Measurements from ENCODE around the gene TSPAN18. TPM values are rescaled to one million over a fixed set of nuclear protein-coding genes. Genes with fewer than 3 reads are reported as not detected.

TSPAN18 gene
- total RNA-seq, 2 donors from 2014 or later, result 3.1 to 10.8 TPM

DNA sequence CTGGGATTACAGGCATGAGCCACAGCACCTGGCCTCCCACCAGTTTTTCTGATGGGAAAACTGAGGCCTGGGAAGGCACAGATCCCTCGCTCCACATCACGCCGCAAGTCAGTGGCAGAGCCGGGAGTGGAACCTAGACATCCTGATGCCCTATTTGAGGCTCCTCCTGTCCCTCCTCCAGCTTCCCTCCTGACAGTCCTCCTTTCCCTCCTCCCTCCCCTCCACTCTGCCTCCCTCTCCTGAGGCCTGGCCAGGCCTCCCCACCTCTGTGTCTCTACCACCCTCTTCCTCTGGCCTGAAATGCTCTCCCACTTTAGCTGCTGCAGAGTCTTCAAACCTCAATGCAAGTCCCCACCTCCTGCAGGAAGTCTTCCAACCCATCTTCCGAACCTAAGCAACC lies 237.2 kb downstream of the TSPAN18 start:
- DNase-seq (no peak), ATAC-seq (no peak)
- intact Hi-C loops (cut with DNase I, micrococcal nuclease), result no loop called here

DNA sequence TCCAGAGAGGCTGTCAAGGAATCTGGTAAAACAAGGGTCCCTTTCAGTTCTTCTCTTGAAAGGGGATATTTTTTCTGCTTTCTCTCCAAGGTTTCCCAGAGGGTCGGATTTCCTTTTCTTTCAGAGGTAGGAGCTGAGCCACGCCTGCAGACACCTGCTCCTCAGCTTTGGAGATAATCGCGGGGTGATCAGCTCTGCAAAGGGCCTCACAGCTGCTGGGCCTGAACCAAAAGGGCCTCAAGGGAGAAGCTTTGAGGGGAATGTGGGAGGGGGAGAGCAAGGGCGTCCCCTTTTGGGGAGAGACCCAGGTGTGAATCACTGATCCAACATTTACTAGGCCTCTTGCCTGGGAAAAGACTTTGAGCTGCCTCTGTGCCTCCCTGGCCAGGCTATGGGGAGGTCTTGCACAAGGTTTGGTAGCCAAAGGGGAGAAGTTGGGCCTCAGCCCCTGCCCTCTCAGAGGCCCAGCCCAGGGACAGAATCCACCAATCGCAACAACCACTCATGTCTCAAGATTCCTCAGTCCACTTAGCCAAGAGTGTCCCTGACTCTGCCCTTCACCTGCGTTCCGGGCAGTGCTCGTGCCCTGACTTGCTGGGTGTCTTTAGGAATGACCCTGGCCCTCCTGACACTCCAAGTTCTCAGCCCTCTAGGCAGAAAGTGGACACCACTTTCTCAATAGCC lies 237.9 kb downstream of the TSPAN18 start:
- intact Hi-C loops (cut with DNase I, micrococcal nuclease), result no loop called here
- ATAC-seq (no peak), DNase-seq (no peak)

DNA sequence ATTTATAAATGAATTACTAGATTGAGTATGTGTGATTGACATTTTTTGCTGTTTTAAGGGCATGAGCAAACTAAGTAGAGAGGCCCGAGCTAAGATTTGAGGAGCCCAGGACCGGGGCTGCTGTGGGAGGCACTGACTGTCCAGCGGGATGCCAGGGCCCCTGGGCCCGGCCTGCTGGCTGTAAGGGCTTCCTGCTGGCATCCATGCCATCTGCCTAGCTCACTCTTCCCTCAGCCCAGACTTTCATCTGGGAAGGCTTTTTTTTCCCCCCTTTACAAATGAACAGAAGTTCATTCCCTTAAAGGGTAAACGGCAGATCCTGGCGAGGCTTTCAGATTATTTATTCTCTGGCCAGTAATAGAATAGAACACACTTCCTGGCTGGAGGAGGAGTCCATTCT lies 239.9 kb downstream of the TSPAN18 start:
- no peak for DNase-seq
- intact Hi-C loops (cut with DNase I, micrococcal nuclease), result no loop called here
- no peak for ATAC-seq

DNA sequence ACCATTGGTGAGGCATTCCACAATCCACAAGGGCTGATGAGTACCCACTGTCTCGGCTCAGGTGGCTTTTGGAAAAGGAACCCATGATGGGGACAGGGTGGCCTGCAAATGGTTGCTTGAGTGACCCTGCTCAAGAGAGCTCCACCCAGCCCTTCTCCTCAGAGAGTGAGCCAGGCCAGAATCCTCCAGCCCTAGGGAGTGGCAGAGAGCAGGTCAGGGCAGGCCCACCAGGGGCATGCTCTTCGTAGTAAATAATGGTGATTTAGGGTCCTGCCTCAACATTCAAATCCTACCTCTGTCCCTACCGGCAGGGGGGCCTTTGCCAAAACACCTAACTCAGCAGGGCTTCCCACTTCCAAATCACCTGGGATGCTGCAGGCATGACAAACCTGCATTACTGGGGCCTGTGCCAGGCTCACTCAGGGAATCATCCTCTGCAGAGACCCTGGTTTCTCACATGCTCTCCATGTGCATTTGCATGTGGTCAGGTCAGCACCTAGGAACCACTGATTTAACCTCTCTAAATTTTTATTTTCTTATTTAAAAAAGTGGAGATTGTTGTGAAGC lies 241.3 kb downstream of the TSPAN18 start:
- ATAC-seq, result no peak
- intact Hi-C loops (cut with DNase I, micrococcal nuclease), result no loop called here
- DNase-seq, result no peak

DNA sequence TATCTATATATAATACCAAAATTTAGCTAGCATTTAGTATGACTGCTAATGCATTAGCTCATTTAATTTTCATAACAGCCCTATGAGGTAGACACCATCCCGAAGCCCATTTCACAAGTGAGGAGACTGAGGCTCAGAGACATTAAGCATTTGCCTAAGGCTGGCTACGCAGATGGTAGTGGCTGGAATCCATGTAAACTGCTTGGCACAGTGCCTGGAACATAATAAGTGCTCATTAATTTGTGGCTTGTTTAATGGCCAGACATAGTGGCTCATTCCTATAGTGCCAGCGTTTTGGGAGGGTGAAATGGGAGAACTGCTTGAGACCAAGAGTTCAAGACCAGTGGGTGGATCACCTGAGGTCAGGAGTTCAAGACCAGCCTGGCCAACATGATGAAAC lies 241.7 kb downstream of the TSPAN18 start:
- DNase-seq, result no peak
- no peak for ATAC-seq
- intact Hi-C loops (cut with DNase I, micrococcal nuclease), result no loop called here

DNA sequence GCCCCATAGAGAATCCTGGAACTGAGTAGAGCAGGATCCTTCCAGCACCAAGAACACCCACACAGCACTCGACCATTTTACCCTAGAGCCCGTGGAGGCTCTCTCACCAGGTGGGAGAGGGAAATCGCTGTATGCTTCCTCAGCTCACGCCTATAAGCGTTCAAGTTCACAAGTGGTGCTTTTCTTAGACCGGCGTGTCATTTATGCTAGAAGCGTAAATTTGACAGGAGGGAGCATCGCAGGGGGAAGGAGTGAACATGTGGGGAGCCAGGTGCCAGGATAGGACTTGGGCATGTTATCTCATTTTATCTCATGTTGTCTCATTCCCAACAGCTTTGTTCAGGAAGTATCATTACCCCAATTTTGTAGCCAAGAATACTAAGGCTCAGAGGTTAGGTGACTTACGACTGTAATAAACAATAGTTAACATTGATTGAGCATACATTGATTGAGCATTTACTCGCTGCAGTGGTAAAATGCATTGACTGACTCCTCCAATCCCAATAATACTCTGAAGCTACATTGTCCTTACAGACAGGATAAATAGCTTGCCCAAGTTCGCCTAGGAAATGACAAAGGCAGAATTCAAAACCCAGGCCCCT lies 243.0 kb downstream of the TSPAN18 start:
- peak; percentile 68 for ATAC-seq
- DNase-seq, result no peak
- intact Hi-C loops (cut with DNase I, micrococcal nuclease), result no loop called here

DNA sequence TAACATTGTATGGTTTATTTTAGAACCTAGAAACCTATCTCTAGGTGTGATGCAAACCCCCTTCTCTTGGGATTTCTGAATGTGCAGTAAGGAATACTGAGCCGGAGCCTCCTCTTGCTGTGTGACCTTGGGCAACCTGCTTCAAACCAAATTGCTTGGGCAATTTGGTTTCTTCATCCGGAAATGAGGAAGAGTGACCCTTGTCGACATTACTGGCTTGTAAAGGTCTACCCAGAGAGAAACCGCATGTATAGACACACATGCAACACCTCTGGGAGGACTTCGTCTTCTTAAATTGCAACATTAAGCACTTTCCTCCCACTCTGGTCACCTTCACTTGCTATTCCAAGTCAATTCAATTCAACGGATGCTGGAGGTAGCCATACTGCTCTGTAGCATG lies 243.5 kb downstream of the TSPAN18 start:
- intact Hi-C loops (cut with DNase I, micrococcal nuclease), result no loop called here
- ATAC-seq, result no peak
- DNase-seq, result no peak

DNA sequence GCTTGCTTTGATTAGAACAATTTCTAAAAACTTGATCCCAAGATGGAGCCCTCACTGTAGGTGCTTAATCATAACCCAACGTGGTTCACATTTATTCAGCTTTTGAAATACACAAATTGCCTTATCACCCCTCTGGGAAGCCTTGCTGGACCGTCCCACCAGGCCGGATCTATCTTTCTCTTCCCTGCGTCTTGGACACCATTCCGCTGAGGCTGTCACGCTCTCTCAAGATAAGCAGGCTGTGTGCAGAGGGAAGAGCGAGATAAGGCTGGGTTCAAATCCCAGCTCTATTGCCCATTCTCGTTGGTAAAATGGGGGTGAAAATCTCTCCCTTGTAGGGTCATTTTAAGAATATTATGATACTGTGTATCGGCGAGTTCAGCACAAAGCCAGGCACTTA lies 244.4 kb downstream of the TSPAN18 start:
- intact Hi-C loops (cut with DNase I, micrococcal nuclease), result no loop called here
- ATAC-seq, result no peak
- DNase-seq, result no peak

DNA sequence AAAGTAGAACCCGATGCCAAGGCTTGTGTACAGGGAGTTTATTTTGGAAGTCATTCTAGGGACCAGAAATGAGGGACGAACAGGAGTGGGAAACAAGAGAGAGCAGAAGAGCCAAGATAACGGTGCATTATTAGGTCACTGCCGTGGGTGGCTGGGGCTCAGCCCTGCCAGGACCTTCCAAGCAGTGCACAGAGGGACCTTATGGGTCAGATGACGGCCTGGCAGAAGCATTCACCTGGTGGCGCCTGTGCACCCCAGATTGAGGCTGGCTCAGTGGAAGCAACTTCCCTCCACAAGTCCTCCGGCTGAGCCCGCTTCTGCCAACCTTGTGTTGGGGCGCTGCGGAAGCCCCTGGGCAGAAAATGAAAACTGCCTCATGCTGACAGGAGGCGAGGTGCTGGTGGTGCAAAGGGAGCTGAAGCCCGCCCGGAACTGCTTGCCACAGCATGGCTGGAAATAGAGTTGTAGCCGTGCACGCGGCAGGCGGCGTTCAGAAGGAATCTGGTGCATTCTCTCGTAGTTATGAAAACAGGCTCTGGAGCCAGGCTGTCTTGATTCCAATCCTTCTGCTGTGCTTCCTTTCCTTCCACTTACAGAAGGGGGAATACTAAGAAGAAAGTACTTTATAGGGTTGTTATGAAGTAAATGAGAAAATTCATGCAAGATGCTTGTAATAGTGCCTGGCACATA lies 246.1 kb downstream of the TSPAN18 start:
- no peak for ATAC-seq
- intact Hi-C loops (cut with DNase I, micrococcal nuclease), result no loop called here
- no peak for DNase-seq

DNA sequence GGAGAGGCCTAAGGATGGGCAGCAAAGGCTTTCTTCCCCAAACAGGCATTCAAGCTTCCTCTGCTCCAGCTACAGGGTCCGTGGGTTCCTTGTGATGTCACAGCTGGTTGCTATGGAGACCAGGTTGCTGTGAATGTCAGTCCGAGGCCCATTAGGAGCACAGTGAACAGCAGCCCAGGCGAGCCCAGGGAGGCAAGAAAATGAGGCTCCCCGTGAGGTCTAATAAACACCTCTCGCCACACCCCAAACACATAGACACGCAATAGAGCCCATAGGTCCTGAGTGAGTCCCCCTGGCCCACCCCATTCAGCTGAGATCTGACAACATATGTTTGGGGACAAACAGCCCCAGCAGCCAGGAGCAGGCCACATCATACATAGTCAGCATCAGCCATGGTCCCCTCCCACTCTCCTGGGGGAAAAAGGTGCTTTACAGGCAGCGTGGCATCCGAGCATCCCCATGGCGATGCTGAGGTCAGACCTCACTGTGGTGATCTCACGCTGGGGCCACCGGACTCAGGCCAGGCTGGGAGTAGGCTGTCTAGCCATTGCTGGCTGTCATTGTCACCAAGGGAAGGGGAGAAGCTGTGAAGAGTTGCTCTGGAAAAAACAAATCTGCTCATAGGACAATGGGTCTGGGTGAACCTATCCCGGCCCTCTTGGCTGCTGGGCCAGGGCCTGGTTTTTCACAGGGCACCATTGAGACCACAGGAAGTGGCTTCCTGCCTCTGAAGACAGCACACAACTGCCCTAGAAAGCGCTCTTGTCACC lies 247.1 kb downstream of the TSPAN18 start:
- ATAC-seq, result no peak
- DNase-seq, result no peak
- intact Hi-C loops (cut with DNase I, micrococcal nuclease), result no loop called here

DNA sequence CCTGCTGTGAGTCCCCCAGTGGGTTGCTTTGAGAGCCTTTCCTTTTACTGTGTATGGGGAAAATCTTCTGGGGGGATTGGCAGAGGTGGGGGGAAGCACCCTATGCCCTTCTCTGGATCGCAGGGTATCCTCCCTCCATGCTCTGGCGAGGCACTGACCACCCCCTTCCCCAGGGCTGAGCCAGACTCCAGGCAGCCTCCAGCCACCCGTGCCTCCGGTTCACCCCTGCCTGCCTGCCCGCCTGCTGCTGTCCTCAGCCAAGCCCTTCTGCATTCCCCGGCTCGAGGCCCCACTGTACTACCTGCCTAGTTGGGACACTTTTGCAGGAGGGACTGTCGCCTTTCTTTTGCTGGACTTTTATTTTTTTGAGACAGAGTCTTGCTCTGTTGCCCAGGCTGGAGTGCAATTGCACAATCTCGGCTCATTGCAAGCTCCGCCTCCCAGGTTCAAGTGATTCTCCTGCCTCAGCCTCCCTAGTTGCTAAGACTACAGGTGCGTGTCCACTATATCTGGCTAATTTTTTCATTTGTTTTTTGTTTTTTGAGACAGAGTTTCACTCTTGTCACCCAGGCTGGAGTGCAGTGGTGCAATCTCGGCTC lies 247.7 kb downstream of the TSPAN18 start:
- DNase-seq (no peak), ATAC-seq (no peak)
- intact Hi-C loops (cut with DNase I, micrococcal nuclease), result no loop called here

DNA sequence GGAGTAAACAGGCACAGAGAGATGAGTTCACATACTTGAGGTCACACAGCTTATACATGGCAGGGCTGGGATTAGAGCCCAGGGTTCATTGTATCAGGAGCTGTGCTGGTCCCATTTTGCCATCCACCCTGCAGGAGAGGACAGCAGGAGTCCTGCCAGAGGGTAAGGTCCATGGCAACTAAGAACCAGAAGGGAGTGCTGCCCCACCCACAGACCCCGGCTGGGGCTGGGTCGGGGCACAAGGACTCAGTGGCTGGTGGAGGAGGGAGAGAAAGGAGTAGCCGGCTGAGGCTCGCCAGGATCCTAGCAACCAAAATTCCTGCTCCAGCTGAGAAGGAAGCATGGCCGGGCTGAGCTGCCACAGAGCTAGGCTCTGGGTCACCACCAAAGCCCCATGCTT lies 249.8 kb downstream of the TSPAN18 start:
- DNase-seq (peak in 1 of 2 donors; percentile 43), ATAC-seq (peak; percentile 9)
- intact Hi-C loops (cut with DNase I, micrococcal nuclease), result no loop called here

DNA sequence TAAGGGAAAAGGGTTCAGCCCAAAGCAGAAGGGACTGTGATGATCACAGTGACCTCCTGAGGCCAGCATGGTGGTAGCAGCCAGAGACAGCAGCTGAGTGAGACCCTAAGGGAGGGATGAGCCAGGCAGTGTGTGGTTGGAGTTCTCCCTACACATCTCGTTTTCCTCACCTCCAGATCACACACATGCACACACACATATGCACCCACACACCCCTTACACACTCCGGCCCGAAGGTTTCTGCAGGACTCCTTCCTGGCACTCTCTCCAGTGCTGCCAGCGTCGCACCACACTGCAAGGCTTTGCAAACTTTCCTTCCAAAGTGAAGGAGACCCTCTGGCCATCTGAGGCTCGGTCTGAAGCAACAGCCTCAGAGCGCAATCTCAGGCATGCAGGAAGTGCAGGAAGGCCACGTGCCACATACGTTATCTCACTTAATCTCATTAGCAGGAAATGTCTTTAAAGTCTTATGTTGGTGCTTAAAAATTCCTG lies 250.8 kb downstream of the TSPAN18 start:
- ATAC-seq (peak; percentile 14), DNase-seq (peak in 1 of 2 donors; percentile 56)
- intact Hi-C loops (cut with DNase I, micrococcal nuclease), result no loop called here

DNA sequence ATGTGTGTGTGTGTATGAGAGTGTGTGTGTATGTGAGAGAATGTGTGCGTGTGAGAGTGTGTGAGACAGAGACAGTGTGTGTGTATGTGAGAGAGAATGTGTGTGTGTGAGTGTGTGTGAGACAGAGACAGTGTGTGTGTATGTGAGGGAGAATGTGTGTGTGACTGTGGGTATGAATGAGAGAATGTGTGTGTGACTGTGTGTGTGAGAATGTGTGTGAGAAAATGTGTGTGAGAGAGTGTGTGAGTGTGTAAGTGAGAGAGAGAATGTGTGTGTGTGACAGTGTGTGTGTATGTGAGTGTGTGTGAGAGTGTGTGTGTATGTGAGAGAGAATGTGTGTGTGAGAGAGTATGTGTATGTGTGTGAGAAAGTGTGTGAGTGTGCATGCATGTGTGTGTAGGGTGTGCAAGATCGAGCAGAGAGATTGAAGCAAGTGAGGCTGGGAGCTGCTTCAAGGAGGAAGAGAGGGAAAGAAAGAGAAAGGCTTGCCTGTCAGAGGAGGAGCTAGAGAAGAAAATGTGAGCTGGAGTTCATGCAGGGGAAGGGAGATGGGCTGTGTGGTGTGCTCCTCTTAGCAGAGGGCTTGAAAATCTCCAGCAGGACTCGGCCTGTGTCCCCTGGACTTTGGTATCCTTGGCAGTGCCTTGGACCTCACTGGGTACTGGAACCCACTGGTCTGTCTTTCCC lies 251.7 kb downstream of the TSPAN18 start:
- intact Hi-C loops (cut with DNase I, micrococcal nuclease), result no loop called here
- no peak for ATAC-seq
- DNase-seq, result no peak

DNA sequence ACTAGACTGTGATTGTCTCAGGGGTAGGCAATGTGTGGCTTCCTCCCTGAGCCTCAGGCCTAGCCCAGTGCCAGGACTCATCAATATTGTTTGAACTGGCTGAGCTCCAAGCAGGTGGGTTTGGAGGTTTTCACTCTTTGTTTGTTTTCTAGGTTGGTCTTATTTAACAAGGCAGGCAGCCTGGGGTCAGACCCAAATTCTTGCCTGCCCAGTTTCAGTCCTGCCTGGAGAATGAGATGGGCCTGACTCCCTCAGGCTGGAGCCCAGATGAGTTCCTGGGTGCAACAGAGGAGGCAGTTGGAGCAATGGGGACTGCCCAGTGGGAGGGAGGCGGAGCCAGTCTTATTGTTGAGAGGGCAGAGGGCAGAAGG lies 252.2 kb downstream of the TSPAN18 start:
- DNase-seq (peak; percentile 75 to 89), ATAC-seq (peak; percentile 70)
- intact Hi-C loops (cut with DNase I, micrococcal nuclease), result no loop called here

DNA sequence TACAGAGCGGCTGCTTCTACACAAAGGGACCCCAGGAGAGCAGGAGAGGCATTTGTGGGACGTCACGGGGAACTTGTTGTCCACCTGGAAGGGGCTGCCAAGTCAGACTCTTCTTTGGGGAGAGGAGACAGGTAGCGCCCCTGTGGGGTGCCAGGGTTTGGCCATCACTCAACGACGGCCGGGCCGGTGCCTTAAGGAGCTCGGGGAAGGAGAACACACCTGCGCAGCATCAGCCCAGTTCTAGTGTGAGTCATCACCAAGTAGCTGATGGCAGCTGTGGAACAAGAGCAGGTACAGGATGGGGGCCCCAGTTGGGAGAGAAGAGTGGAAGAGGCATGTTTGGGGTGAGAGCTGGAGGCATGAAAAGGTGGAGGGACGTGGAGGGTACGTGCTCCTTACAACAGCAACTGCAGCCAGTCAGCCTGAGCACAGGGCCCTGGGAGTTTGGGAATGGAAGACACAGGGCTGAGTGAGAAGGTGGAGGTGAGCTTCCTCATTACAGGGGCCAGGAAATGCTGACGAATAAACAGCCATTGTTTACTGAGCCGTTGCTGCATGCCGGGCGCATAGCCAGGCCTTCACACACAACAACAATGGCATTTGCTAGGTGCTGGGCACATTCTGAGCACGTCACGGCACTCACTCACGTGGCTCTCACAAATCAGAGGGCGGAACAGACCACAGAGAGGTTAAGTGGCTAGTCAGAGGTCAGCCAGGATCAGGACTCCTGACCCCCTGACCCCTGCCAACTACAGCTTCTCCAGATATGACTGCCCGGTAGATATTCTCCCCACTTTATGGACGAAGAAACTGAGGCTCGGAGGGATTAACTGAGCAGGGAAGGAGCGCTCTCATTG lies 253.0 kb downstream of the TSPAN18 start:
- intact Hi-C loops (cut with DNase I, micrococcal nuclease), result no loop called here
- DNase-seq, result peak; percentile 86 to 90

More for the DNA sequence above, 253.0 kb downstream of the TSPAN18 start:
- ATAC-seq, result peak; percentile 68

Data from left colon (tissue), 2 donors.